RWPE2 (cell line): Measurements from ENCODE around the gene CD6.

Experiments
- ATAC-seq: fragments of 200-7000 bp; cut with Tn5 transposase; 3 replicates; pipeline ENCODE4 v1.9.1; 2021; ENCODE audit warnings: low read depth
- DNase-seq: peaks from one replicate; pipeline ENCODE4 v3.0.0-alpha.2; 2020; ENCODE audit warnings: low spot score
- H3K27ac ChIP-seq: fragments of 450-650 bp; 2 replicates; pipeline ENCODE4 v1.5.1; 2017; ENCODE audit warnings: mild to moderate bottlenecking; ENCODE audit not compliant: poor library complexity, severe bottlenecking
- H3K27me3 ChIP-seq: fragments of 250-450 bp; sonication (Bioruptor Pico); 2 replicates; pipeline ENCODE4 v1.5.1; 2021; ENCODE audit warnings: mild to moderate bottlenecking, moderate library complexity; ENCODE audit not compliant: insufficient read depth, poor library complexity, severe bottlenecking
- H3K36me3 ChIP-seq: fragments of 250-450 bp; sonication (Bioruptor Pico); 2 replicates; pipeline ENCODE4 v1.5.1; 2020; ENCODE audit warnings: low read depth, mild to moderate bottlenecking, moderate library complexity
- H3K4me1 ChIP-seq: fragments of 250-450 bp; sonication (Bioruptor Pico); 2 replicates; pipeline ENCODE4 v1.5.1; 2021; ENCODE audit warnings: mild to moderate bottlenecking, moderate library complexity; ENCODE audit not compliant: insufficient read depth, poor library complexity, severe bottlenecking
- H3K4me3 ChIP-seq: fragments of 250-450 bp; sonication (Bioruptor Pico); 2 replicates; pipeline ENCODE4 v1.5.1; 2021; ENCODE audit warnings: mild to moderate bottlenecking, moderate library complexity; ENCODE audit not compliant: severe bottlenecking
- H3K9me3 ChIP-seq: fragments of 250-450 bp; sonication (Bioruptor Pico); 2 replicates; pipeline ENCODE4 v1.5.1; 2021; ENCODE audit warnings: mild to moderate bottlenecking, moderate library complexity; ENCODE audit not compliant: severe bottlenecking
- TF ChIP-seq, protein P1 (sequence below): fragments of 450-650 bp; IDR thresholded peaks from one replicate; pipeline ENCODE4 v1.5.1; 2017; ENCODE audit warnings: mild to moderate bottlenecking, moderate library complexity; ENCODE audit not compliant: poor library complexity, severe bottlenecking

CD6 gene

DNA sequence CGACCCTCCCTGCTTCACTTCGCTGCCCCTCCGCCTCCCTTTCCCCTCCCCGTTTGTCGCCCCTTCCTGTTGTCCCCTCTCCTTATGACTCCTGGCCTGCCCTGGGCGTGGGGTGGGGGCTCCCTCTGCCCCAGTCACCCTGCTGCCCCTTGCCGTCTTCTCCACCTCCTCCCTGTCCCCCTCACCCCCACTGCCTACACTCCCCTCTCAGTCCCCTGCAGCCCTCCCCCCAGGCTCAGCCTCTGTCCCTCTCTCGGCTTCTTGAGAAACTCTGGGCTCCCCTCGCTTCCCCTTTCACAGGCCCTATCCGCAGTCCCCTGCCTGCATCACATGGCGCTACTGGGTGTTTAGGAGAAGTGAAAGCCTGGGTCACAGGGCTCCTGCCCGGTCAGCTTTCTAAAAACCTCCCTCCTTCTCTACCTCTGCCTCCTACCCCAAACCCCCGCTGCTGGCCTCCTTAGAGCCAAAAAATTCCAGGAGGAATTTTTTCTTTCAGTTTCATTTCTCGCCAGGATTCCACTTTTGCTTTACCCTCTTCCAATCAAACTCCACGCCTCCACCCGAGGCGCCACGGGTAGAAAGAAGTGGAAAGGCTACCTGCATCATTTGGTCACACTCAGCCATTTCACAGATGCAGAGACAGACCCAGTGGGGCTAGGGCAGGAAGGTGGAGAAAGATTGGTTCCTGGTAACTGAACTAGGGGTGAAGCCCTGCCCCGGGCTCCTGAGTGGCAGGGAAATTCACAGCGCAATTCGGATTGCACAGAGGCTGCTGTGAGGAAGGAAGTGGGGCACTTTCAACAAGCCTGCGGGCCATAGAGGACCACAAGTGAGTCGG is 19.4 kb upstream of the CD6 start, which contains the start of gene SLC15A3:
SLC15A3 (minus strand) TSS at position 273 of the 838 bp plus-strand sequence. CDS start 625 bp downstream, outside the sequence.
- no peaks in the 10 kb centered on the region for H3K4me1 ChIP-seq
- ATAC-seq (no peak), DNase-seq (no peak)
- H3K27ac ChIP-seq, result no peak within 1 kb of the TSS
- no peak within 1 kb of the TSS for H3K4me3 ChIP-seq
- no peaks in the 10 kb centered on the region for H3K9me3 ChIP-seq
- H3K27me3 ChIP-seq, result no peaks in the 10 kb centered on the region
- TF ChIP-seq, protein P1, sequence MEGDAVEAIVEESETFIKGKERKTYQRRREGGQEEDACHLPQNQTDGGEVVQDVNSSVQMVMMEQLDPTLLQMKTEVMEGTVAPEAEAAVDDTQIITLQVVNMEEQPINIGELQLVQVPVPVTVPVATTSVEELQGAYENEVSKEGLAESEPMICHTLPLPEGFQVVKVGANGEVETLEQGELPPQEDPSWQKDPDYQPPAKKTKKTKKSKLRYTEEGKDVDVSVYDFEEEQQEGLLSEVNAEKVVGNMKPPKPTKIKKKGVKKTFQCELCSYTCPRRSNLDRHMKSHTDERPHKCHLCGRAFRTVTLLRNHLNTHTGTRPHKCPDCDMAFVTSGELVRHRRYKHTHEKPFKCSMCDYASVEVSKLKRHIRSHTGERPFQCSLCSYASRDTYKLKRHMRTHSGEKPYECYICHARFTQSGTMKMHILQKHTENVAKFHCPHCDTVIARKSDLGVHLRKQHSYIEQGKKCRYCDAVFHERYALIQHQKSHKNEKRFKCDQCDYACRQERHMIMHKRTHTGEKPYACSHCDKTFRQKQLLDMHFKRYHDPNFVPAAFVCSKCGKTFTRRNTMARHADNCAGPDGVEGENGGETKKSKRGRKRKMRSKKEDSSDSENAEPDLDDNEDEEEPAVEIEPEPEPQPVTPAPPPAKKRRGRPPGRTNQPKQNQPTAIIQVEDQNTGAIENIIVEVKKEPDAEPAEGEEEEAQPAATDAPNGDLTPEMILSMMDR, result no peak
- H3K36me3 ChIP-seq, result no peaks in the 10 kb centered on the region

DNA sequence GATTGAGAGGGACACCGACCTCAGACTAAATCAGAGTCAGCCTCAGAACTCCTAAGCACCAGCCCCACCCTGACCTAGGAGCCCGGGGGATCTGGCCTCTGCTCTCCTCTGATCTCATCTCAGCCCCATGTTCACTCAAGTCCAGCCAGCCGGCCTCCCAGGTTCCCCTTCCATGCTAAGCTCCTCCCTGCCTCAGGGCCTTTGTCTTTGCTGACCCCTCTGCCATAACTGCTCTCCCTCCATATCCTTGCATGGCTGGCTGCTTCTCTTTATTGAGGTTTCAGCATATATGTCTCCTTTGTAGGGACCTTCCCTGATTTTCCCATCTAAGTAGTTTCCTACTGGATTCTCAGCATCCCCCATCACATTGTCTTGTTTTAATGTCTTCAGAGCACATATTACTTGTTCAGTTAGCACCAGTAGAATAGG is 18.7 kb upstream of the CD6 start:
- H3K4me3 ChIP-seq, result no peak overlapping the region
- H3K27ac ChIP-seq, result no peak overlapping the region

DNA sequence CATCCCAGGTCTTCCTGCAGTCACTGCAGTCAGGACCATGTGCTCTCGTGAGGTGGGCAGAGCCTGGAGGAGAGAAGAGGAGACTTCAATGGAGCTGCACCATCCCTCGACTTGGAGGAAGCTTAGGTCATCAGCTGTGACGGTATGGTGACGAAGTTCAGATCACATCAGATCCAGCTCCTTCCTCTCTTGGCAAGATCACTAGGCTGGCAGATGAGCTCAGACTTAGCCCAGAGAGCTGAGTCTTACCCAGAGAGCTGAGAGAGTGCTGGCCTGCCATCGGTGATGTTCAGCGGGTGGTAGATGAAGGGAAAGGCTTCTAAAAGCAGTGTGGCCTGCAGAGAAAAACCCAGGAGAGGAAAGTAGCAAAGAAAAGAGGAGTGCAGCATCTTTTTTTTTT is 17.7 kb upstream of the CD6 start:
- H3K27ac ChIP-seq, result no peak overlapping the region
- TF ChIP-seq, protein P1, result no peak
- no peak for DNase-seq
- H3K4me3 ChIP-seq, result no peak overlapping the region
- no peaks in the 10 kb centered on the region for H3K36me3 ChIP-seq
- no peaks in the 10 kb centered on the region for H3K27me3 ChIP-seq
- no peaks in the 10 kb centered on the region for H3K9me3 ChIP-seq
- no peaks in the 10 kb centered on the region for H3K4me1 ChIP-seq
- no peak for ATAC-seq

More for the DNA sequence above, 18.7 kb upstream of the CD6 start:
- Histone ChIP-seq H3K4me1 (no peaks in the 10 kb centered on the region), H3K27me3 (no peaks in the 10 kb centered on the region), H3K9me3 (no peaks in the 10 kb centered on the region), H3K36me3 (no peaks in the 10 kb centered on the region)
- DNase-seq (no peak), ATAC-seq (no peak)
- TF ChIP-seq, protein P1, result no peak

DNA sequence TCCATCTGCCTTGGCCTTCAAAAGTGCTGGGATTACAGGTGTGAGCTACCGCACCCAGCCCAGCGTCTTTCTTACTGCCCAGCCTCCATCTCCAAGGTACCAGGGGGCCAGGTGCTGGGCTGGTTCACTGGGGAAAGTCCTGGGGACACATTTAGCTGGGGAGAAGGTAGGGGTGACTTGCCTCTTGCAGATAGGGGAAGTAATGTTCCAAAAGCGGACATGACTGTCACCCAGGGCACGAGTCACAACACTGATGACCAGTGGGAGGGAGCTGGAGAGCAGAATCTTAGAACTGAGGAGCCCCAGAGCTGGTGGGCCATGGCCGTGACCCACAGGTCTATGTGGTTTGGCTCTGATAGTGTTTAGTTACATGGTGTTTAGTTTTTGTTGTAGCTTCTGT is 17.1 kb upstream of the CD6 start:
- no peaks in the 10 kb centered on the region for H3K36me3 ChIP-seq
- H3K27me3 ChIP-seq, result no peaks in the 10 kb centered on the region
- no peaks in the 10 kb centered on the region for H3K4me1 ChIP-seq
- no peak overlapping the region for H3K4me3 ChIP-seq
- TF ChIP-seq, protein P1, result no peak
- DNase-seq (no peak), ATAC-seq (no peak)
- H3K9me3 ChIP-seq, result no peaks in the 10 kb centered on the region
- H3K27ac ChIP-seq, result no peak overlapping the region

DNA sequence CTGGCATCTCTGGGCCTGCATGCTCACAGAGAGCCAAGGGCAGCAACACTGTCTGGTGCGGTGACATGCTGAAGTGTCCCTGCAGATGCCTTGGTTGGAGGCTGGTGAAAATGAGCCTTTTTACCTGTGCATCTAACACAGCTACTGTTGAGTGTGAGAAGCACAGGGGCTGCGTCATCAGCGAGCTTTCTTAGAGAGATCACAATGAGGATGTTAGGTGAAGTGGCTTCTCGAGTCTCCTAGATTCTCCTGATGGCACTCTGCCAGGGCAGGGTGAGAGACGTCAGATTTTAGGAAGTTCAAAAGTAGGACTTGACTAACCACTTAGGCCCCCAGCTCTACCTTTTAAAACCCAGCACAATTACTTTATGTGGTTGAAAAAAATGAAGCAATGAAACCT is 15.9 kb upstream of the CD6 start:
- no peaks in the 10 kb centered on the region for H3K27me3 ChIP-seq
- H3K36me3 ChIP-seq, result no peaks in the 10 kb centered on the region
- no peak for DNase-seq
- H3K4me3 ChIP-seq, result no peak overlapping the region
- no peaks in the 10 kb centered on the region for H3K9me3 ChIP-seq
- H3K4me1 ChIP-seq, result no peaks in the 10 kb centered on the region
- no peak for ATAC-seq
- TF ChIP-seq, protein P1, result no peak
- no peak overlapping the region for H3K27ac ChIP-seq
